HEK293 (cell line): Measurements from ENCODE around the gene CHRNE.

Source experiments
- FEZF1 ChIP-seq: fragments of 450-650 bp; formaldehyde crosslinking; IDR thresholded peaks from 2 replicates; pipeline ENCODE4 v1.5.1; 2016; ENCODE audit warnings: missing biosample characterization, missing genetic modification characterization
- MZF1 ChIP-seq: fragments of 450-650 bp; formaldehyde crosslinking; IDR thresholded peaks from 2 replicates; pipeline ENCODE4 v1.5.1; 2017; ENCODE audit warnings: missing biosample characterization, missing genetic modification characterization, borderline replicate concordance
- OSR2 ChIP-seq: fragments of 450-650 bp; formaldehyde crosslinking; IDR thresholded peaks from 2 replicates; pipeline ENCODE4 v1.5.1; 2016; ENCODE audit warnings: missing biosample characterization, missing genetic modification characterization
- REPIN1 ChIP-seq: fragments of 450-650 bp; formaldehyde crosslinking; IDR thresholded peaks from 2 replicates; pipeline ENCODE4 v1.5.1; 2017; ENCODE audit warnings: missing biosample characterization, missing genetic modification characterization, low read depth
- TRIM28 ChIP-seq: IDR thresholded peaks from 2 replicates; pipeline ENCODE4 v1.6.1; 2011; ENCODE audit warnings: low read length, control low read depth, borderline replicate concordance
- ZNF121 ChIP-seq: fragments of 450-650 bp; formaldehyde crosslinking; IDR thresholded peaks from 2 replicates; pipeline ENCODE4 v1.5.1; 2016; ENCODE audit warnings: missing biosample characterization, missing genetic modification characterization
- ZNF157 ChIP-seq: fragments of 450-650 bp; formaldehyde crosslinking; IDR thresholded peaks from 2 replicates; pipeline ENCODE4 v1.5.1; 2016; ENCODE audit warnings: missing biosample characterization, missing genetic modification characterization
- ZNF23 ChIP-seq: fragments of 450-650 bp; formaldehyde crosslinking; IDR thresholded peaks from 2 replicates; pipeline ENCODE4 v1.5.1; 2016; ENCODE audit warnings: missing biosample characterization, missing genetic modification characterization, borderline replicate concordance
- ZNF341 ChIP-seq: fragments of 450-650 bp; formaldehyde crosslinking; IDR thresholded peaks from 2 replicates; pipeline ENCODE4; 2016; ENCODE audit warnings: low read depth, missing biosample characterization, missing genetic modification characterization
- ZNF501 ChIP-seq: fragments of 450-650 bp; formaldehyde crosslinking; IDR thresholded peaks from 2 replicates; pipeline ENCODE4 v1.5.1; 2016; ENCODE audit warnings: missing biosample characterization, missing genetic modification characterization
- ZNF544 ChIP-seq: fragments of 450-650 bp; formaldehyde crosslinking; IDR thresholded peaks from 2 replicates; pipeline ENCODE4 v1.5.0; 2017; ENCODE audit warnings: missing biosample characterization, missing genetic modification characterization
- ZNF549 ChIP-seq: fragments of 450-650 bp; IDR thresholded peaks from 2 replicates; pipeline ENCODE4 v1.5.1; 2018; ENCODE audit warnings: missing biosample characterization, missing genetic modification characterization, mild to moderate bottlenecking, inconsistent platforms, moderate library complexity
- ZNF654 ChIP-seq: fragments of 450-650 bp; formaldehyde crosslinking; IDR thresholded peaks from 2 replicates; pipeline ENCODE4 v1.5.1; 2016; ENCODE audit warnings: low read depth, missing biosample characterization, missing genetic modification characterization
- ZNF776 ChIP-seq: fragments of 450-650 bp; formaldehyde crosslinking; IDR thresholded peaks from 2 replicates; pipeline ENCODE4 v1.5.0; 2017; ENCODE audit warnings: missing biosample characterization, missing genetic modification characterization, borderline replicate concordance
- ZXDB ChIP-seq: fragments of 450-650 bp; formaldehyde crosslinking; IDR thresholded peaks from 2 replicates; pipeline ENCODE4 v1.5.1; 2016; ENCODE audit warnings: missing biosample characterization, missing genetic modification characterization
- TF ChIP-seq, protein P1 (sequence below): fragments of 450-650 bp; formaldehyde crosslinking; IDR thresholded peaks from 2 replicates; pipeline ENCODE4 v1.5.1; 2016; ENCODE audit warnings: missing biosample characterization, missing genetic modification characterization
- TF ChIP-seq, protein P2 (sequence below): fragments of 450-650 bp; formaldehyde crosslinking; IDR thresholded peaks from 2 replicates; pipeline ENCODE4 v1.5.1; 2016; ENCODE audit warnings: missing biosample characterization, missing genetic modification characterization
- TF ChIP-seq, protein P3 (sequence below): fragments of 450-650 bp; formaldehyde crosslinking; IDR thresholded peaks from 2 replicates; pipeline ENCODE4 v1.5.1; 2017; ENCODE audit warnings: missing biosample characterization, missing genetic modification characterization
- TF ChIP-seq, protein P4 (sequence below): fragments of 450-650 bp; formaldehyde crosslinking; IDR thresholded peaks from 2 replicates; pipeline ENCODE4 v1.5.1; 2016; ENCODE audit warnings: missing biosample characterization, missing genetic modification characterization
- TF ChIP-seq, protein P5 (sequence below): fragments of 450-650 bp; formaldehyde crosslinking; IDR thresholded peaks from 2 replicates; pipeline ENCODE4 v1.5.1; 2017; ENCODE audit warnings: missing biosample characterization, missing genetic modification characterization
- TF ChIP-seq, protein P6 (sequence below): fragments of 450-650 bp; formaldehyde crosslinking; IDR thresholded peaks from 2 replicates; pipeline ENCODE4 v1.5.1; 2016; ENCODE audit warnings: missing biosample characterization, missing genetic modification characterization, low read depth
- TF ChIP-seq, protein P7 (sequence below): fragments of 450-650 bp; formaldehyde crosslinking; IDR thresholded peaks from 2 replicates; pipeline ENCODE4 v1.5.1; 2016; ENCODE audit warnings: missing biosample characterization, missing genetic modification characterization
- TF ChIP-seq, protein P8 (sequence below): fragments of 450-650 bp; formaldehyde crosslinking; IDR thresholded peaks from 2 replicates; pipeline ENCODE4; 2016; ENCODE audit warnings: missing biosample characterization, missing genetic modification characterization

CHRNE gene

DNA sequence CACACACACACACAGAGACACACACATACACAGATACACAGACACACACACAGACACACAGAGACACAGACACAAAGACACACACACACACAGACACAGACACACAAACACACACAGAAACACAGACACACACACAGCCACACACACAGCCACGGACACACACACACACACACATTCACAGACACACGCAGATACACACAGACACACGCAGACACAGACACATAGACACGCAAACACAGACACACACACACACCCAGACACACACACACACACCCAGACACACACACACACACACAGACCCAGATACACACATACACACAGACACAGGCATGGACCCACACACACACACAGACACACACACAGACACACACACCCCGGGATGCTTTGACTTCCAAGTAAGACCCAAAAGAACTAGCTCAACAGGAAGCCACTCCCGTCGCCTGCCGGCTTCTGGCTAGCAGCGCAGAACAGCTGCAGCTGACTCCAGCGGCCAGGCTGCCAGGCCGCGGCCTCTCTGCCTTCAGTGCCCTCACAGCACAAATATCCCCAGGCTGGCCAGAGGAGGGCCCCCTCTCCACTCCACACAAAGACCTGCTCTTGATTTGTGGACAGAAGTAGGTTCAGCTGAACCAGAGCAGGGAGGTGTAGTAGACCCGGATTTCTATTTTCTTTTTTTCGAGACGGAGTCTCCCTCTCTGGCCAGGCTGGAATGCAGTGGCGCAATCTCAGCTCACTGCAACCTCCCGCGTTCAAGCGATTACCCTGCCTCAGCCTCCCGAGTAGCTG lies 6.0 kb upstream of the CHRNE start (continued):
- TF ChIP-seq, protein P1, sequence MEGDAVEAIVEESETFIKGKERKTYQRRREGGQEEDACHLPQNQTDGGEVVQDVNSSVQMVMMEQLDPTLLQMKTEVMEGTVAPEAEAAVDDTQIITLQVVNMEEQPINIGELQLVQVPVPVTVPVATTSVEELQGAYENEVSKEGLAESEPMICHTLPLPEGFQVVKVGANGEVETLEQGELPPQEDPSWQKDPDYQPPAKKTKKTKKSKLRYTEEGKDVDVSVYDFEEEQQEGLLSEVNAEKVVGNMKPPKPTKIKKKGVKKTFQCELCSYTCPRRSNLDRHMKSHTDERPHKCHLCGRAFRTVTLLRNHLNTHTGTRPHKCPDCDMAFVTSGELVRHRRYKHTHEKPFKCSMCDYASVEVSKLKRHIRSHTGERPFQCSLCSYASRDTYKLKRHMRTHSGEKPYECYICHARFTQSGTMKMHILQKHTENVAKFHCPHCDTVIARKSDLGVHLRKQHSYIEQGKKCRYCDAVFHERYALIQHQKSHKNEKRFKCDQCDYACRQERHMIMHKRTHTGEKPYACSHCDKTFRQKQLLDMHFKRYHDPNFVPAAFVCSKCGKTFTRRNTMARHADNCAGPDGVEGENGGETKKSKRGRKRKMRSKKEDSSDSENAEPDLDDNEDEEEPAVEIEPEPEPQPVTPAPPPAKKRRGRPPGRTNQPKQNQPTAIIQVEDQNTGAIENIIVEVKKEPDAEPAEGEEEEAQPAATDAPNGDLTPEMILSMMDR (tag by site-specific recombination): peak; percentile 82
- TF ChIP-seq OSR2 (tag by site-specific recombination): peak; percentile 21; the same call in 1 of the 2 replicates
- TF ChIP-seq ZNF501 (tag by site-specific recombination): peak; percentile 48; the same call in 1 of the 2 replicates
- TF ChIP-seq ZNF654 (tag by site-specific recombination): peak; percentile 85
- TF ChIP-seq, protein P2, sequence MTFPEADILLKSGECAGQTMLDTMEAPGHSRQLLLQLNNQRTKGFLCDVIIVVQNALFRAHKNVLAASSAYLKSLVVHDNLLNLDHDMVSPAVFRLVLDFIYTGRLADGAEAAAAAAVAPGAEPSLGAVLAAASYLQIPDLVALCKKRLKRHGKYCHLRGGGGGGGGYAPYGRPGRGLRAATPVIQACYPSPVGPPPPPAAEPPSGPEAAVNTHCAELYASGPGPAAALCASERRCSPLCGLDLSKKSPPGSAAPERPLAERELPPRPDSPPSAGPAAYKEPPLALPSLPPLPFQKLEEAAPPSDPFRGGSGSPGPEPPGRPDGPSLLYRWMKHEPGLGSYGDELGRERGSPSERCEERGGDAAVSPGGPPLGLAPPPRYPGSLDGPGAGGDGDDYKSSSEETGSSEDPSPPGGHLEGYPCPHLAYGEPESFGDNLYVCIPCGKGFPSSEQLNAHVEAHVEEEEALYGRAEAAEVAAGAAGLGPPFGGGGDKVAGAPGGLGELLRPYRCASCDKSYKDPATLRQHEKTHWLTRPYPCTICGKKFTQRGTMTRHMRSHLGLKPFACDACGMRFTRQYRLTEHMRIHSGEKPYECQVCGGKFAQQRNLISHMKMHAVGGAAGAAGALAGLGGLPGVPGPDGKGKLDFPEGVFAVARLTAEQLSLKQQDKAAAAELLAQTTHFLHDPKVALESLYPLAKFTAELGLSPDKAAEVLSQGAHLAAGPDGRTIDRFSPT (tag by site-specific recombination): no peak; the same call in 1 of the 2 replicates
- TF ChIP-seq MZF1 (tag by site-specific recombination): no peak
- TF ChIP-seq, protein P3, sequence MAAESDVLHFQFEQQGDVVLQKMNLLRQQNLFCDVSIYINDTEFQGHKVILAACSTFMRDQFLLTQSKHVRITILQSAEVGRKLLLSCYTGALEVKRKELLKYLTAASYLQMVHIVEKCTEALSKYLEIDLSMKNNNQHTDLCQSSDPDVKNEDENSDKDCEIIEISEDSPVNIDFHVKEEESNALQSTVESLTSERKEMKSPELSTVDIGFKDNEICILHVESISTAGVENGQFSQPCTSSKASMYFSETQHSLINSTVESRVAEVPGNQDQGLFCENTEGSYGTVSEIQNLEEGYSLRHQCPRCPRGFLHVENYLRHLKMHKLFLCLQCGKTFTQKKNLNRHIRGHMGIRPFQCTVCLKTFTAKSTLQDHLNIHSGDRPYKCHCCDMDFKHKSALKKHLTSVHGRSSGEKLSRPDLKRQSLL (tag by site-specific recombination): no peak
- no peak for TF ChIP-seq ZNF544 (tag by site-specific recombination)
- TF ChIP-seq ZNF549 (tag by site-specific recombination): no peak
- 0 out of 2 replicates have a peak, but pooled peaks have one; percentile 28 for TF ChIP-seq ZNF121 (tag by site-specific recombination)
- 0 out of 2 replicates have a peak, but pooled peaks have one; percentile 24 for TF ChIP-seq ZNF23 (tag by site-specific recombination)
- TF ChIP-seq, protein P4, sequence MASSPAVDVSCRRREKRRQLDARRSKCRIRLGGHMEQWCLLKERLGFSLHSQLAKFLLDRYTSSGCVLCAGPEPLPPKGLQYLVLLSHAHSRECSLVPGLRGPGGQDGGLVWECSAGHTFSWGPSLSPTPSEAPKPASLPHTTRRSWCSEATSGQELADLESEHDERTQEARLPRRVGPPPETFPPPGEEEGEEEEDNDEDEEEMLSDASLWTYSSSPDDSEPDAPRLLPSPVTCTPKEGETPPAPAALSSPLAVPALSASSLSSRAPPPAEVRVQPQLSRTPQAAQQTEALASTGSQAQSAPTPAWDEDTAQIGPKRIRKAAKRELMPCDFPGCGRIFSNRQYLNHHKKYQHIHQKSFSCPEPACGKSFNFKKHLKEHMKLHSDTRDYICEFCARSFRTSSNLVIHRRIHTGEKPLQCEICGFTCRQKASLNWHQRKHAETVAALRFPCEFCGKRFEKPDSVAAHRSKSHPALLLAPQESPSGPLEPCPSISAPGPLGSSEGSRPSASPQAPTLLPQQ (tag by site-specific recombination): 0 out of 2 replicates have a peak, but pooled peaks have one; percentile 23
- TF ChIP-seq ZNF776 (tag by site-specific recombination): 0 out of 2 replicates have a peak, but pooled peaks have one; percentile 64
- 0 out of 2 replicates have a peak, but pooled peaks have one; percentile 14 for TF ChIP-seq FEZF1
- TF ChIP-seq ZXDB (tag by site-specific recombination): no peak
- TF ChIP-seq, protein P5, sequence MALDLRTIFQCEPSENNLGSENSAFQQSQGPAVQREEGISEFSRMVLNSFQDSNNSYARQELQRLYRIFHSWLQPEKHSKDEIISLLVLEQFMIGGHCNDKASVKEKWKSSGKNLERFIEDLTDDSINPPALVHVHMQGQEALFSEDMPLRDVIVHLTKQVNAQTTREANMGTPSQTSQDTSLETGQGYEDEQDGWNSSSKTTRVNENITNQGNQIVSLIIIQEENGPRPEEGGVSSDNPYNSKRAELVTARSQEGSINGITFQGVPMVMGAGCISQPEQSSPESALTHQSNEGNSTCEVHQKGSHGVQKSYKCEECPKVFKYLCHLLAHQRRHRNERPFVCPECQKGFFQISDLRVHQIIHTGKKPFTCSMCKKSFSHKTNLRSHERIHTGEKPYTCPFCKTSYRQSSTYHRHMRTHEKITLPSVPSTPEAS (tag by site-specific recombination): peak; percentile 98
- TF ChIP-seq TRIM28: no peak
- TF ChIP-seq, protein P6, sequence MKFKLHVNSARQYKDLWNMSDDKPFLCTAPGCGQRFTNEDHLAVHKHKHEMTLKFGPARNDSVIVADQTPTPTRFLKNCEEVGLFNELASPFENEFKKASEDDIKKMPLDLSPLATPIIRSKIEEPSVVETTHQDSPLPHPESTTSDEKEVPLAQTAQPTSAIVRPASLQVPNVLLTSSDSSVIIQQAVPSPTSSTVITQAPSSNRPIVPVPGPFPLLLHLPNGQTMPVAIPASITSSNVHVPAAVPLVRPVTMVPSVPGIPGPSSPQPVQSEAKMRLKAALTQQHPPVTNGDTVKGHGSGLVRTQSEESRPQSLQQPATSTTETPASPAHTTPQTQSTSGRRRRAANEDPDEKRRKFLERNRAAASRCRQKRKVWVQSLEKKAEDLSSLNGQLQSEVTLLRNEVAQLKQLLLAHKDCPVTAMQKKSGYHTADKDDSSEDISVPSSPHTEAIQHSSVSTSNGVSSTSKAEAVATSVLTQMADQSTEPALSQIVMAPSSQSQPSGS (tag by site-specific recombination): no peak
- TF ChIP-seq, protein P7, sequence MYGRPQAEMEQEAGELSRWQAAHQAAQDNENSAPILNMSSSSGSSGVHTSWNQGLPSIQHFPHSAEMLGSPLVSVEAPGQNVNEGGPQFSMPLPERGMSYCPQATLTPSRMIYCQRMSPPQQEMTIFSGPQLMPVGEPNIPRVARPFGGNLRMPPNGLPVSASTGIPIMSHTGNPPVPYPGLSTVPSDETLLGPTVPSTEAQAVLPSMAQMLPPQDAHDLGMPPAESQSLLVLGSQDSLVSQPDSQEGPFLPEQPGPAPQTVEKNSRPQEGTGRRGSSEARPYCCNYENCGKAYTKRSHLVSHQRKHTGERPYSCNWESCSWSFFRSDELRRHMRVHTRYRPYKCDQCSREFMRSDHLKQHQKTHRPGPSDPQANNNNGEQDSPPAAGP (tag by site-specific recombination): 0 out of 2 replicates have a peak, but pooled peaks have one; percentile 14
- peak; percentile 63 for TF ChIP-seq ZNF341 (tag by site-specific recombination)
- TF ChIP-seq, protein P8, sequence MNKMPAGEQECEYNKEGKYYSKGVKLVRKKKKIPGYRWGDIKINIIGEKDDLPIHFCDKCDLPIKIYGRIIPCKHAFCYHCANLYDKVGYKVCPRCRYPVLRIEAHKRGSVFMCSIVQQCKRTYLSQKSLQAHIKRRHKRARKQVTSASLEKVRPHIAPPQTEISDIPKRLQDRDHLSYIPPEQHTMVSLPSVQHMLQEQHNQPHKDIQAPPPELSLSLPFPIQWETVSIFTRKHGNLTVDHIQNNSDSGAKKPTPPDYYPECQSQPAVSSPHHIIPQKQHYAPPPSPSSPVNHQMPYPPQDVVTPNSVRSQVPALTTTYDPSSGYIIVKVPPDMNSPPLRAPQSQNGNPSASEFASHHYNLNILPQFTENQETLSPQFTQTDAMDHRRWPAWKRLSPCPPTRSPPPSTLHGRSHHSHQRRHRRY: 0 out of 2 replicates have a peak, but pooled peaks have one; percentile 41
- no peak for TF ChIP-seq REPIN1 (tag by site-specific recombination)
- TF ChIP-seq ZNF157 (tag by site-specific recombination): 0 out of 2 replicates have a peak, but pooled peaks have one; percentile 50
